Peyer's patch (tissue), 4 donors: ENCODE measurements around the gene AAR2.

Experiments used
- POLR2A ChIP-seq, 2 donors: fragments of 450-650 bp; IDR thresholded peaks; one replicate each; pipeline ENCODE4 v1.5.1; 2017; ENCODE audit warnings: antibody characterized with exemption in 2 of 2, mild to moderate bottlenecking in 2 of 2, moderate library complexity in 2 of 2
- TF ChIP-seq, protein P1 (sequence below), 6 experiments: fragments of 450-650 bp in 4 of 6; fragments of 200-600 bp in 2 of 6; sonication (generic) in 1 of 6; IDR thresholded peaks; one replicate each; pipeline ENCODE4 v1.5.1; 2017 to 2019; ENCODE audit warnings: antibody characterized with exemption in 6 of 6, mild to moderate bottlenecking in 3 of 6, moderate library complexity in 1 of 6

- TF ChIP-seq, protein P1, sequence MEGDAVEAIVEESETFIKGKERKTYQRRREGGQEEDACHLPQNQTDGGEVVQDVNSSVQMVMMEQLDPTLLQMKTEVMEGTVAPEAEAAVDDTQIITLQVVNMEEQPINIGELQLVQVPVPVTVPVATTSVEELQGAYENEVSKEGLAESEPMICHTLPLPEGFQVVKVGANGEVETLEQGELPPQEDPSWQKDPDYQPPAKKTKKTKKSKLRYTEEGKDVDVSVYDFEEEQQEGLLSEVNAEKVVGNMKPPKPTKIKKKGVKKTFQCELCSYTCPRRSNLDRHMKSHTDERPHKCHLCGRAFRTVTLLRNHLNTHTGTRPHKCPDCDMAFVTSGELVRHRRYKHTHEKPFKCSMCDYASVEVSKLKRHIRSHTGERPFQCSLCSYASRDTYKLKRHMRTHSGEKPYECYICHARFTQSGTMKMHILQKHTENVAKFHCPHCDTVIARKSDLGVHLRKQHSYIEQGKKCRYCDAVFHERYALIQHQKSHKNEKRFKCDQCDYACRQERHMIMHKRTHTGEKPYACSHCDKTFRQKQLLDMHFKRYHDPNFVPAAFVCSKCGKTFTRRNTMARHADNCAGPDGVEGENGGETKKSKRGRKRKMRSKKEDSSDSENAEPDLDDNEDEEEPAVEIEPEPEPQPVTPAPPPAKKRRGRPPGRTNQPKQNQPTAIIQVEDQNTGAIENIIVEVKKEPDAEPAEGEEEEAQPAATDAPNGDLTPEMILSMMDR (IDR thresholded peaks at IDR 0.05): no peak
- no peak for TF ChIP-seq POLR2A (IDR thresholded peaks at IDR 0.05)
These were observed 41.3 kb downstream of the AAR2 start for GRCh38 chr20:36277546-36277945.
